ENCODE data around the gene ENAM. TPM values are rescaled to one million over a fixed set of nuclear protein-coding genes. Genes with fewer than 3 reads are reported as not detected.

ENAM gene
- total RNA-seq, 2 donors from 2014 or later: 8.9 to 13.5 TPM

DNA sequence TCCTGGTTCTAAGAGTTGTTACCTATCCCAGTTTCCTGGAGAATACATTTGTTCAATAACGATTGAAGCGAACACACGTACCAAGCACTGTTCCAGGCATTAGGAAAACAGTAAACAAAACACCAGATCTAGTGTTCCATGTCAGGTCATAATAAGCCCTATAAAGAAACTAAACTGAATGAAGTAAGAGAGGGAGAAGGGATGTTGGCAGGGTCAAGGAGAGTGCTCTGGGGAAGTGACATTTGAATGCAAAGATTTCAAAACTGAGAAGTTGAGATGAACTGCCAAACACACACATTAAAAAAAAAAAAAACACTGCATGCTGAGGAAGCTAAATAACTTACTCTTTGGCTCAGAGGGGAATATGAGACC is 14.4 kb upstream of the ENAM start:
- Histone ChIP-seq H3K27me3 (no peaks in the 10 kb centered on the region), H3K4me3 (no peak overlapping the region), H3K9me3 (no peaks in the 10 kb centered on the region), H3K27ac (no peak overlapping the region), H3K36me3 (no peaks in the 10 kb centered on the region), H3K4me1 (no peaks in the 10 kb centered on the region)
- TF ChIP-seq, protein P1, sequence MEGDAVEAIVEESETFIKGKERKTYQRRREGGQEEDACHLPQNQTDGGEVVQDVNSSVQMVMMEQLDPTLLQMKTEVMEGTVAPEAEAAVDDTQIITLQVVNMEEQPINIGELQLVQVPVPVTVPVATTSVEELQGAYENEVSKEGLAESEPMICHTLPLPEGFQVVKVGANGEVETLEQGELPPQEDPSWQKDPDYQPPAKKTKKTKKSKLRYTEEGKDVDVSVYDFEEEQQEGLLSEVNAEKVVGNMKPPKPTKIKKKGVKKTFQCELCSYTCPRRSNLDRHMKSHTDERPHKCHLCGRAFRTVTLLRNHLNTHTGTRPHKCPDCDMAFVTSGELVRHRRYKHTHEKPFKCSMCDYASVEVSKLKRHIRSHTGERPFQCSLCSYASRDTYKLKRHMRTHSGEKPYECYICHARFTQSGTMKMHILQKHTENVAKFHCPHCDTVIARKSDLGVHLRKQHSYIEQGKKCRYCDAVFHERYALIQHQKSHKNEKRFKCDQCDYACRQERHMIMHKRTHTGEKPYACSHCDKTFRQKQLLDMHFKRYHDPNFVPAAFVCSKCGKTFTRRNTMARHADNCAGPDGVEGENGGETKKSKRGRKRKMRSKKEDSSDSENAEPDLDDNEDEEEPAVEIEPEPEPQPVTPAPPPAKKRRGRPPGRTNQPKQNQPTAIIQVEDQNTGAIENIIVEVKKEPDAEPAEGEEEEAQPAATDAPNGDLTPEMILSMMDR (IDR thresholded peaks at IDR 0.05): no peak
- no peak for DNase-seq (ENCODE audit: low spot score)

DNA sequence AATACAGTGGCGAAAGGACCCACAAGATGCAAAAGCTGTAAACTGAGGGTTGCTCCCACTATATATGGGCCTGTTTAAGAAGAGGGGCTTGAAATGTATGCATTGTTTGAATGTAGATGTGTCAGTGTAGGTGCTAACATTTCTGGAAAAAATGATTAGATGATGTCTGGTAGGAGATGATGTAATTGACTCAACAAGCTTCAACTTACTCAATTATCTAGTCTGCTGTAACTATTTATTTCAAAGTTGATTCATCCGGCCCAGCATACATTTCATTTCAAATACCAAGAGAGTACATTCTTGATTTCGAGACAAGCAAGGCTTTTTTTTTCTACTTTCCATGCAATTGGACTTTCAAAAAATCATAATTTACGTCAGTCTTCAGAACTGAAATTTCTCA is 9.3 kb upstream of the ENAM start:
- Histone ChIP-seq H3K4me3 (no peak overlapping the region), H3K4me1 (no peaks in the 10 kb centered on the region), H3K36me3 (no peaks in the 10 kb centered on the region), H3K27me3 (no peaks in the 10 kb centered on the region), H3K27ac (no peak overlapping the region), H3K9me3 (no peaks in the 10 kb centered on the region)
- TF ChIP-seq, protein P1 (IDR thresholded peaks at IDR 0.05): no peak
- DNase-seq (ENCODE audit: low spot score): no peak

DNA sequence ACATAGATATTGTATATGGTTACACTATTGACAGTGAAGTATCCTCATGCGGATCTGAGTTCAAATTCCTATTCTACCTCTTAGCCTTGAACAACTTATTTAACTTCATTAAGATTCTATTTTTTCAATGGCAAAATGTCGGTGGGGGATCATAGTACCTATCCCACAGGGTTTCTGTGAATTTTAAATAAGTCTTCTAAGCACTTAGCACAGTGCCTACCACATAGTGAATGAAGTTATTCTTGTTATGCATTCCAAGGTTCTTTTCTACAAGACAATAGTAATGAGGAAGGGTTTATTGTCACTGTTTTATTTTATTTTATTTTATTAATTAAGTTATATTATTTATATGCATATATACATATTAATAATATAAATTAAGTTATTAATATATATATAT is 8.8 kb upstream of the ENAM start:
- Histone ChIP-seq H3K27me3 (no peaks in the 10 kb centered on the region), H3K4me3 (no peak overlapping the region), H3K9me3 (no peaks in the 10 kb centered on the region), H3K36me3 (no peaks in the 10 kb centered on the region), H3K4me1 (no peaks in the 10 kb centered on the region), H3K27ac (no peak overlapping the region)
- no peak for DNase-seq (ENCODE audit: low spot score)
- TF ChIP-seq, protein P1 (IDR thresholded peaks at IDR 0.05): no peak

DNA sequence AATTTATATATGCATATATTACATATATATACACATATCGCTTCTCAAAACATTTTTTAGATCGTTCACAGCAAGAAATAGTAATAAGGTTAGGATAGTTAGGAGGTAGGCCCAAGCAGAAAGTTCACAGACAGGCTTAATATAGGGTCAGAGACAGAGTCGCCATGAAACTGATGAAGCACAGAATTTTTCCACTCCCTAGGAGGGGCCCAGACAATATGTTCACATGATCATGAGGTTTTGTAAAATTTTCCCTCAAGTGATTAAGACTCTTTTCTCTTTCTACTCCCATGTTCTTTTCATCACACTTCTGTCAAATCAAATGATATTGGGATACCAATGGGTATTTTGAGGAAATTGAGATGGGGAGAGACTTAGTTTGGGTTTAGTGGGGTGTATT is 5.2 kb upstream of the ENAM start:
- H3K4me3 ChIP-seq: no peak overlapping the region
- no peaks in the 10 kb centered on the region for H3K4me1 ChIP-seq
- TF ChIP-seq, protein P1 (IDR thresholded peaks at IDR 0.05): no peak
- no peak for DNase-seq (ENCODE audit: low spot score)
- H3K27ac ChIP-seq: no peak overlapping the region
- no peaks in the 10 kb centered on the region for H3K27me3 ChIP-seq
- no peaks in the 10 kb centered on the region for H3K36me3 ChIP-seq
- no peaks in the 10 kb centered on the region for H3K9me3 ChIP-seq

DNA sequence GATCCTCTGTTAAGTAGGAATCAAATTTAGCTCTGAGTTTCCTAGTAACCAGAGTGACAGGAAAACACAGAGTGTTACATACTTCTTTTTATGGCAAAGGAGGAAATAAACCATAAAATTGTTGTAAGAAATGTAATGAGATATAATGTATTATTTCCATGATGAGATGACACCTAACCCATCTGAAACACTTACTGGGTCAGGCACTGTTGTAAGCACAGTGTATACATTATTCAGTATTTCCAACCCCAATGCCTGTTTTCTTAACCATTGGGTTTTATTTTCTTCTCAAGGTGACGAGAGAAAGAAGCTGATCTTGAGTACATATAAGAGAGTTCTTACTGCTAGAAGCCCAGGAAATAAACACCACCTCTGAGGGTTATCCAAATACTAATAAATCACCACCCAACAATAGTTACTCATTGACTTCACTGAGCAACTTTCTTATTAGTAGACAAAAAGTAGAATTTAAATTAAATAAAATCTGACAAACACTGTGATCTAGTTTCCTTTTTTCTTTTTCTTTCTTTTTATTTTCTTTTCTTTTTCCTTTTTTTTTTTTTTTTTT is 4.2 kb upstream of the ENAM start:
- Histone ChIP-seq H3K9me3 (no peaks in the 10 kb centered on the region), H3K4me1 (no peaks in the 10 kb centered on the region), H3K36me3 (no peaks in the 10 kb centered on the region), H3K27ac (no peak overlapping the region), H3K27me3 (no peaks in the 10 kb centered on the region), H3K4me3 (no peak overlapping the region)
- no peak for DNase-seq (ENCODE audit: low spot score)
- TF ChIP-seq, protein P1 (IDR thresholded peaks at IDR 0.05): no peak

DNA sequence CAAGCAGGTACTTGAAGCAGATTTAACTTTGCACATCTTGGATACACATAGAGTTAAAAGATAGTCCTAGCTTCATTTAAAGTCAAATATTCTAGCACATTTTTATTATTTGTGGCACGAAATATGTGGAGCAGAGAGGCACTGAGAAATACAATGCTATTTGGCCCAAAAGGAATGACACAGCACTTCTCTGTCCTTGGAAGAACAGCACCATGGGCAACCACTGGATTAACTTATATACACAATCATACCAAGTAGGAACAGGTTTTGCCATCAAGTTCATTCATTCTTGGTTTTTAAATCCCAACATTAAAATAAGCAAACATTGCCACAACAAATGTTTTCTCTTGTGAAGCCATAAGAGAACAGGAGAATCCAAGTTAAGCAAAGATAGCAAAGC is 924 bp upstream of the ENAM start:
- TF ChIP-seq, protein P1 (IDR thresholded peaks at IDR 0.05): no peak
- H3K4me1 ChIP-seq: no peaks in the 10 kb centered on the region
- H3K27ac ChIP-seq: no peak overlapping the region
- no peak overlapping the region for H3K4me3 ChIP-seq
- no peak for DNase-seq (ENCODE audit: low spot score)
- no peaks in the 10 kb centered on the region for H3K36me3 ChIP-seq
- H3K9me3 ChIP-seq: no peaks in the 10 kb centered on the region
- no peaks in the 10 kb centered on the region for H3K27me3 ChIP-seq

All from right atrium auricular region (tissue), 2 donors.